C1 segment of cervical spinal cord (tissue), 14 donors: ENCODE results near the gene HDLBP.
"Not testable (repeated sequence)": the region's sequence is repeated elsewhere in the genome, so short reads cannot be mapped to it uniquely, and the experiment has no call there.

Experiments
- DNase-seq, 14 donors: peaks; one replicate each; lab custom pipeline; 2025; lab: John Stamatoyannopoulos, UW

HDLBP gene

DNA sequence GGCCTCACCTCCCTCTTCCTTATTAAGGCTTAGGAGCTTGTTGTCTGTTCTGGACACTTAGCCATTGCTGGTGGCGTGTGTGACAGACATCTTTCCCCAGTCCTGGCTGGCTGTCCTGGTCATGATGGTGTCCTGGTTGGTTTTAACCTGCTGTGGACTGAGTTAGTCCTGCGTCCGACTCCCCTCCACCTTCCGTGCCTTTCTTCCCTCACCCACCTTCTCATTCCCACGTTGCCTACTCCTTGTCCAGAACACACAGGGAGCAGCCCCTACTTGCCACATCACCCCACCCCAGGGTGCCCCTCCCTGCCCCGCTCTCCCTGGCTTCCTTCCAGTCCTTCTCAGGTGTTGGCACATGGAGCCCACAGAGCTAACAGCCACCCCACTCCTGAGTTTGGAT is 117.5 kb downstream of the HDLBP start:
- no peak for DNase-seq

DNA sequence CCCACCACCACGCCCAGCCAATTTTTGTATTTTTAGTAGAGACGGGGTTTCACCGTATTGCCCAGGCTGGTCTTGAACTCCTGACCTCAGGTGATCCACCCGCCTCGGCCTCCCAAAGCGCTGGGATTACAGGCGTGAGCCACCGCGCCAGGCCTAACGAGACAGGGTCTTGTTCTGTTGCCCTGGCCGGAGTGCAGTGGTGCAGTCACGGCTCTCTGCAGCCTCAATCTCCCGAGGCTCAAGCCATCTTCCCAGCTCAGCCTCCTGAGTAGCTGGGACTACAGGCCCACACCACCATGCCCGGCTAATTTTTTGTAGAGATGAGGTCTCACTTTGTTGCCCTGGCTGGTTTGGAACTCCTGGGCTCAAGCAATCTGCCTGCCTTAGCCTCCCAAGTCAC is 118.2 kb downstream of the HDLBP start:
- not testable (repeated sequence) for DNase-seq

GRCh38 chr2:241195506-241196130 is 119.9 kb downstream of the HDLBP start:
- no peak for DNase-seq

- no peak for DNase-seq
Observed at GRCh38 chr2:241194811-241195210, 120.7 kb downstream of the HDLBP start.

GRCh38 chr2:241193271-241193670 is 122.2 kb downstream of the HDLBP start:
- no peak for DNase-seq

- DNase-seq = no peak
Observed at GRCh38 chr2:241191081-241191480, 124.4 kb downstream of the HDLBP start.

DNA sequence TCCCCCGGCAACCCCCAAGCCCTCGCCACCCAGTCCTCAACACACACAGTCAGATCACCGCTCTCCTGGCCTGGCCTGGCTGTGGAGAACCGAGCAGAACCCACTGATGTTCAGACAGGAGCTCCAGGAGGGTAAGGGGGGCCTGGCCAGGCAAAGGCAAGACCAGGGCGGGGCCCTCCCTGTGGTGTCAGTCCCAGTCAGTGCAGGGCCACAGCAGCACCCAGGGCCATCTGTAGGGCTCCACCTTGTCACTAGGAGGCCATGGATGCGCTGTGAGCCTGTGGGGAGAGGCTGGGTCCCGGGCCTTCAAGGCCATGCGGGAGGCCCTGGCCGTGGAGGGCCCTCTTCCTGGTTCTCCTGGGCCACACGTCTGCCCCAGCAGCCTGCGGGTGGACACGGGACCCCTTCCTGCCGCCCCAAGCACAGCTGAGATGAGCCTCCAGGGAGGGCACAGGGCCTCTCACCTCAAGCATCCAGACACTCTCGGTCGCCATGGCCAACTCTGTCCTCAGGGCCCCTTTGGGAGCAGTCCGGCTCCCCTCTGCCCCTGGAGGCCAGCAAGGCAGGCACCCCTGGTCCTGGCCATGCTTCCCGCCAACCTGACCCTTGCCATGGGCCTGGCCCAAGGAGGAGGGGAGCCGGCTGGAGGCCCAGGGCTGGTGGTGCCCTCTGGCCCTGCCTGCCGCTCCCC is 125.0 kb downstream of the HDLBP start:
- no peak for DNase-seq

- DNase-seq = no peak
Observed at GRCh38 chr2:241189856-241190201, 125.6 kb downstream of the HDLBP start.

GRCh38 chr2:241189093-241189855 is 126.2 kb downstream of the HDLBP start:
- no peak for DNase-seq

GRCh38 chr2:241188361-241189092 is 126.9 kb downstream of the HDLBP start, which contains the start of gene ANO7:
Gene ANO7 (plus strand): TSS chr2:241188677. CDS start chr2:241190064, 1,387 bp downstream.
- DNase-seq = no peak

- DNase-seq = no peak
Observed at GRCh38 chr2:241187918-241188234, 127.6 kb downstream of the HDLBP start.

DNA sequence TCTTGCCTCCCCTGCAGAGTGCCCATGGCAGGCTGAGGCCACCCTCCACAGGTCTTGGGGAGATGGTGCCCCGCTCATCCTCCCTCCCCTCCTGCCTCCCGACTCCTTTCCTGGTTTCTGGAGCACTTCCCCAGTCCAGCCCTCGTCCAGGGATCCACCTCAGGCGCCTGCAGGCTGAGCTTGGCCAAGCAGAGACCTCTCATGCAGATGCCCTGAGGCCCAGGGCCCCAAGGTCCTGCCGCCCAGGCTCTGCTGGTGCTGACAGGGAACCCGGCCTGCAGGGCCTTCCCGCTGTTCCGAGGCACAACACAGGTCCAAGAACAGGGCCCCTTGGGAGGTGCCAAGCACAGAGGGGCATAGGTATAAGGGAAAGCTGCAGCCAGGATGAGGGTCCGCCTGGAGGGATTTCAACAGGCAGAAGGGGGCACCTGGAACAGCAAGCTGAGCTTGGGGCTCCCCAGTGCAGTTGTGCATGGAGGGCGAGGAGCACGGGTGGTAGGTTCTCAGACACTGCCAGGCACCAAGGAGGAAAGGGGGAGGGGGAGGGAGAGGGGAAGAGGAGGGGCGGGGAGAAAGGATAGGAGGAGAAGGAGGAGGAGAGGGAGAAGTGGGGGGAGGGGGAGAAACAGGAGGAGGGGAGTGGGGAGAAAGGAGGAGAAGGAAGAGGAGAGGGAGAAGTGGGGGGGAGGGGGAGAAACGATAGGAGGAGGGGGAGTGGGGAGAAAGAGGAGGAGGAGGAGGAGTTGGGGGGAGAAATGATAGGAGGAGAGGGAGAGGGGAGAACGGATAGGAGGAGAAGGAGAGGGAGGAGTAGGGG is 128.2 kb downstream of the HDLBP start:
- no peak for DNase-seq

DNA sequence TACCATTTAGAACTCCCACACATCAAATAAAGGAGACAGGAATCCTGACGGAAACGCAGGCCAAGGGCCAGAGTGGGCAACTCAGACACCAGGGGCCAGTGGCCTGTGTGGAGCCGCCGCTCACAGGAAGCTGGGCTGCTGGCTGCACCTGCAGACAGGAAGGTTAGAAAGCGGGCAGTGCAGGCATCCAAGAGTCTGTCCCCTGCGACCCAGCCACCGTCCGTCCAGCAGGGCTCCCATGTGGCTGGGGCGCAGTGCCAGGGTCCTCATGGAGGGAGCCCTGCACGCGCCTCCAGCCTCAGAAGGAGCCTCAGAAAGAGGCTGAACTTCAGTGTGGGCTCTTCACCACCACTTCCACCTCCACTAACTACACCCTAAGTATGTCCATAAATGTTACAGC is 129.5 kb downstream of the HDLBP start:
- no peak for DNase-seq

DNA sequence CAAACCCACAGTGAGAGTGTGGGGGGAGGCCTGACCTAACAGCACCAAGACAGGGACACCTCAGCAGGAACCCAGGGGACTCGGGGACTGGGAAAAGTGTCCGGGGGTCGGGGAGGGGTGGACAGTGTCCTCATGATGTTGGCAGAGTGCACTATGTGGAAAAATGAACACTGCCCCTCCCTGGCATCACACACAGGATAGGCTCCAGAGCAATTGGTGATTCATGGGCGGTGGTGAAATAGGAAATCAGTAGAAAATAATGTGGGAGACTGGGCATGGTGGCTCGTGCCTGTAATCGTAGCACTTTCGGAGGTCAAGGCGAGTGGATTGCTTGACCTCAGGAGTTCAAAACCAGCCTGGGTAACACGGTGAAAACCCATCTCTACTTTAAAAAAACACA is 130.6 kb downstream of the HDLBP start:
- no peak for DNase-seq

GRCh38 chr2:241183221-241183620 is 132.3 kb downstream of the HDLBP start:
- DNase-seq = no peak

DNA sequence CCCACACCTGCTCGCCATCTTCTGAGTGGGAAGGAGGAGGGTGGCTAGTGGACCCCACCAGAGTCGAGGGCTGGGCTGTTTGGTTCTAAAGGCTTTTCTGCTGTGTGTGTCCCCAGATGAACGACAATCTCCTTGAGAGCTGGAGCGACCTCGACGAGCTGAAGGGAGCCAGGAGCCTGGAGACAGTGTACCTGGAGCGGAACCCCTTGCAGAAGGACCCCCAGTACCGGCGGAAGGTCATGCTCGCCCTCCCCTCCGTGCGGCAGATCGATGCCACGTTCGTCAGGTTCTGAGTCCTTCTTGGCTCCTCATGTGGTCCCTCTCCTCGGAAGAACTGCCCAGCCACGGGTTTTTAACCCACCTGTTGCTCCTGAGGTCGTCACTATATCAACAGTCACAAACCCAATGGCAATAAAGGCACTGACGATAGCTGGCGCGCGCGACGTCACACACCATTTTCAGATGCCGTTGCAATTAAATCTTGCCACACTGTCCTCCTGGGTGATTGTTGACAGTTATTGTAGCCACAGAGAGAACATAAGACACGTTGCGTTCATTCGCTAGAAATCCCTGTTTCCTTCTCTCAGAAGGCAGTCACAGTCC is 132.8 kb downstream of the HDLBP start:
- no peak for DNase-seq

GRCh38 chr2:241182126-241182525 is 133.3 kb downstream of the HDLBP start:
- DNase-seq = no peak

GRCh38 chr2:241180495-241180894 is 135.0 kb downstream of the HDLBP start:
- DNase-seq = no peak

DNA sequence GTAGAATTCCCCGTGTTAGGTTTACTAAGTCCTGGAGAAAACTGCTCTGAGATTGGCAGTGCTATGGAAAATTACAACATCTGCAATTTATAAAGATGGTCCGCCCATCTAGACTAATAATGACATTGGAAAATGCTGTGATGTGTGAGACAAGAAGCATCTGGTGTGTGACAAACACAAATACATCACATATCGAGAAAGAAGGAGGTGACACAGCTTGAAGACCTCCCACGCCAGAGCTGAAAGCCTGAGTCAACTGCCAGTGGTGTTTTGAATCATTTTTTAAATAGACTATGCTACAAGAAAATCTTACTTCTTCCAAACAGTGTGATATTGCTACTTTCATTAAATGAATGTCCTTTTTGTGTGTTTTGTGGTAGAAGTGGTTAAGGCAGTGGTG is 135.6 kb downstream of the HDLBP start:
- no peak for DNase-seq

- no peak for DNase-seq
Observed at GRCh38 chr2:241178961-241179360, 136.5 kb downstream of the HDLBP start.
